GM18505 (cell line): ENCODE results near the gene PTGR1.

Experiments used
- ATAC-seq: cut with Tn5 transposase; IDR thresholded peaks from one replicate; pipeline ENCODE4 v1.9.1; 2021; ENCODE audit not compliant: unreplicated experiment
- POLR2A ChIP-seq: IDR thresholded peaks from 4 replicates; pipeline ENCODE4 v1.6.1; 2011; ENCODE audit warnings: borderline replicate concordance; ENCODE audit not compliant: insufficient read depth, insufficient read length; ENCODE audit errors: extremely low read depth

The PTGR1 gene

GRCh38 chr9:111548623-111549022 lies 50.8 kb downstream of the PTGR1 start:
- ATAC-seq = no peak
- no peak for TF ChIP-seq POLR2A

- TF ChIP-seq POLR2A = no peak
- no peak for ATAC-seq
Measured at GRCh38 chr9:111542497-111543254, 56.8 kb downstream of the PTGR1 start.

- TF ChIP-seq POLR2A = no peak
- ATAC-seq = no peak
Measured at GRCh38 chr9:111533099-111533790, 66.2 kb downstream of the PTGR1 start.

- no peak for TF ChIP-seq POLR2A
- no peak for ATAC-seq
Measured at GRCh38 chr9:111531716-111532115, 67.7 kb downstream of the PTGR1 start.

- TF ChIP-seq POLR2A = no peak
- no peak for ATAC-seq
Measured at GRCh38 chr9:111529787-111530186, 69.7 kb downstream of the PTGR1 start.

- no peak for TF ChIP-seq POLR2A
- ATAC-seq = no peak
Measured at GRCh38 chr9:111527347-111527746, 72.1 kb downstream of the PTGR1 start.

GRCh38 chr9:111525056-111525977 lies 74.1 kb downstream of the PTGR1 start, which contains the start of gene ZNF483:
TSS of gene ZNF483 (plus strand) at chr9:111525179. CDS start at chr9:111527396, 2,217 bp downstream.
- ATAC-seq = no peak
- TF ChIP-seq POLR2A = no peak

- no peak for TF ChIP-seq POLR2A
- ATAC-seq = no peak
Measured at GRCh38 chr9:111524731-111525055, 74.8 kb downstream of the PTGR1 start.

- no peak for TF ChIP-seq POLR2A
- ATAC-seq = no peak
Measured at GRCh38 chr9:111516061-111516465, 83.4 kb downstream of the PTGR1 start.

GRCh38 chr9:111514967-111515366 lies 84.5 kb downstream of the PTGR1 start:
- TF ChIP-seq POLR2A = no peak
- no peak for ATAC-seq
